Smooth muscle cell (in vitro differentiated cells): ENCODE data around the gene SMDT1. TPM values are rescaled to one million over a fixed set of nuclear protein-coding genes. Genes with fewer than 3 reads are reported as not detected.

Experiments used
- DNase-seq: peaks from one replicate; lab custom pipeline; 2025; ENCODE audit not compliant: unreplicated experiment; lab: John Stamatoyannopoulos, UW
- H2AFZ ChIP-seq: fragments of 200-600 bp; sonication (generic); 2 replicates; pipeline ENCODE4 v1.6.0; 2016; ENCODE audit warnings: antibody characterized with exemption, low read depth, mild to moderate bottlenecking
- H3F3A ChIP-seq: fragments of 200-600 bp; sonication (generic); 2 replicates; pipeline ENCODE4 v1.6.0; 2017; ENCODE audit warnings: antibody characterized with exemption, low read depth
- H3K27ac ChIP-seq: fragments of 200-600 bp; sonication (generic); 2 replicates; pipeline ENCODE4 v1.5.1; 2016; ENCODE audit warnings: low read depth, mild to moderate bottlenecking
- H3K27me3 ChIP-seq: fragments of 200-600 bp; sonication (generic); 2 replicates; pipeline ENCODE4 v1.6.1; 2016; ENCODE audit warnings: low read depth, mild to moderate bottlenecking
- H3K36me3 ChIP-seq: fragments of 200-600 bp; sonication (generic); 2 replicates; pipeline ENCODE4 v1.5.1; 2016; ENCODE audit warnings: low read depth
- H3K4me1 ChIP-seq: fragments of 200-600 bp; sonication (generic); 2 replicates; pipeline ENCODE4 v1.5.1; 2016; ENCODE audit warnings: low read depth
- H3K4me2 ChIP-seq: fragments of 200-600 bp; sonication (generic); 2 replicates; pipeline ENCODE4 v1.6.0; 2016; ENCODE audit warnings: mild to moderate bottlenecking
- H3K4me3 ChIP-seq: fragments of 200-600 bp; sonication (generic); 2 replicates; pipeline ENCODE4 v1.5.1; 2016; ENCODE audit warnings: mild to moderate bottlenecking
- H3K79me2 ChIP-seq: fragments of 200-600 bp; sonication (generic); 2 replicates; pipeline ENCODE4 v1.6.0; 2016; ENCODE audit warnings: low read depth, mild to moderate bottlenecking
- H3K9ac ChIP-seq: fragments of 200-600 bp; sonication (generic); 2 replicates; pipeline ENCODE4 v1.6.0; 2016; ENCODE audit warnings: low read depth
- H3K9me3 ChIP-seq: fragments of 200-600 bp; sonication (generic); replicated peaks from 2 replicates; pipeline ENCODE4 v1.5.1; 2016; ENCODE audit warnings: low read depth
- H4K20me1 ChIP-seq: fragments of 200-600 bp; sonication (generic); 2 replicates; pipeline ENCODE4 v1.6.0; 2016; ENCODE audit warnings: low read depth
- CTCF ChIP-seq: fragments of 200-600 bp; sonication (generic); IDR thresholded peaks from 2 replicates; pipeline ENCODE4 v1.5.1; 2017; ENCODE audit warnings: borderline replicate concordance, mild to moderate bottlenecking, antibody characterized with exemption; ENCODE audit not compliant: insufficient read depth, poor library complexity, severe bottlenecking
- WGBS: methylation state at CpG from one replicate; pipeline ENCODE4 v1.1.7; 2016; ENCODE audit warnings: low lambda C conversion rate; 5-methylcytosine and 5-hydroxymethylcytosine counted together
- polyA plus RNA-seq: library from polyadenylated mRNA; unstranded; fragments of >200 nt; fragmentation: Nextera tagmentation; extraction: Ambion mirVana; gene quantifications from 2 replicates; pipeline ENCODE4 v1.2.1, GENCODE V29; 2016
- total RNA-seq: library from RNA; depleted of rRNA; stranded (reverse); fragments of >200 nt; gene quantifications from 2 replicates; pipeline ENCODE4 v1.2.3, GENCODE V29; 2014

SMDT1 gene
- total and polyA plus RNA-seq, 2 experiments from 2014 or later, result 4.4 to 57.9 TPM

GRCh38 chr22:42056757-42057511 lies 22.6 kb upstream of the SMDT1 start:
- Histone ChIP-seq H3F3A (no peaks in the 10 kb centered on the region), H3K27ac (no peak overlapping the region), H3K9me3 (peaks cover 3% of the 10 kb centered on the region), H4K20me1 (no peaks in the 10 kb centered on the region), H2AFZ (no peak overlapping the region), H3K79me2 (no peaks in the 10 kb centered on the region), H3K9ac (no peak overlapping the region), H3K4me2 (no peak overlapping the region), H3K27me3 (no peaks in the 10 kb centered on the region), H3K4me3 (no peak overlapping the region), H3K36me3 (peaks cover 5% of the 10 kb centered on the region), H3K4me1 (no peaks in the 10 kb centered on the region)
- no peak for TF ChIP-seq CTCF
- WGBS, result 97% methylated on average over 1 of the region's 1 CpG
- no peak for DNase-seq

DNA sequence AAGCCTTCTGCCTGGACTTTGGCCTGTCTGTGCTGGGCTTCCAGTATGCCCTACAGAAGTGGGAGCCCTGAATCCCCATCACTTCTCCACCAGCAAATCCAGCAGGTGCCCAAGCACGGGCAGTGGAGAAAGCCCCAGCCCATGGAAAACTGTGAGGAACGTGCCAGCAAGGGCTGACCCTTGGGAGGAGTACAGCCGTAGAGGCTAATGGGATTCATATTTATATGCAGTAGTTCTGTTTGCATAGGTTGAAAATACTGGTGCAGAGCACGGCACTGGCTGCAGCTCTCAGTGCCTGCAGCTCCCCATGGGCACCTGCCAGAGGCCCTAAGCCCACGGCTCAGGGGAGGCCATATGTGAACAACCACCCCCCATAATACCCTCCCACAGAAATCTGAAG lies 19.0 kb upstream of the SMDT1 start:
- Histone ChIP-seq H3F3A (no peaks in the 10 kb centered on the region), H4K20me1 (no peaks in the 10 kb centered on the region), H3K27ac (no peak overlapping the region), H3K4me3 (no peak overlapping the region), H3K4me2 (no peak overlapping the region), H3K9ac (no peak overlapping the region), H3K36me3 (peaks cover 5% of the 10 kb centered on the region), H3K79me2 (no peaks in the 10 kb centered on the region), H3K27me3 (no peaks in the 10 kb centered on the region), H2AFZ (no peak overlapping the region), H3K4me1 (no peaks in the 10 kb centered on the region), H3K9me3 (peaks cover 3% of the 10 kb centered on the region)
- WGBS, result 88% methylated on average over 5 of the region's 5 CpGs
- DNase-seq, result no peak
- no peak for TF ChIP-seq CTCF

GRCh38 chr22:42061041-42061440 lies 18.5 kb upstream of the SMDT1 start:
- Histone ChIP-seq H3K4me1 (no peaks in the 10 kb centered on the region), H3K79me2 (no peaks in the 10 kb centered on the region), H3K4me2 (no peak overlapping the region), H3K36me3 (peaks cover 5% of the 10 kb centered on the region), H4K20me1 (no peaks in the 10 kb centered on the region), H3K27me3 (no peaks in the 10 kb centered on the region), H3K9me3 (peaks cover 3% of the 10 kb centered on the region), H3K4me3 (no peak overlapping the region), H2AFZ (no peak overlapping the region), H3K9ac (no peak overlapping the region), H3F3A (no peaks in the 10 kb centered on the region), H3K27ac (no peak overlapping the region)
- TF ChIP-seq CTCF, result no peak
- no peak for DNase-seq
- 98% methylated on average over 7 of the region's 7 CpGs for WGBS

- Histone ChIP-seq H3K27me3 (no peaks in the 10 kb centered on the region), H3K4me2 (no peak overlapping the region), H3K4me1 (no peaks in the 10 kb centered on the region), H3F3A (no peaks in the 10 kb centered on the region), H3K79me2 (no peaks in the 10 kb centered on the region), H3K27ac (no peak overlapping the region), H2AFZ (no peak overlapping the region), H3K4me3 (no peak overlapping the region), H4K20me1 (no peaks in the 10 kb centered on the region), H3K9ac (no peak overlapping the region), H3K9me3 (no peaks in the 10 kb centered on the region), H3K36me3 (peaks cover 5% of the 10 kb centered on the region)
- TF ChIP-seq CTCF, result no peak
- WGBS, result 97% methylated on average over 9 of the region's 10 CpGs
- no peak for DNase-seq
Observed at GRCh38 chr22:42062506-42063170, 16.9 kb upstream of the SMDT1 start.
